AG09319 (cell line): ENCODE measurements around the gene PTTG2.

Experiments used
- DNase-seq: peaks from one replicate; pipeline ENCODE4 v3.0.0-alpha.2; 2010; ENCODE audit warnings: low read depth; ENCODE audit errors: extremely low read depth
- TF ChIP-seq, protein P1 (sequence below): IDR thresholded peaks from 2 replicates; pipeline ENCODE4 v1.5.1; 2011; ENCODE audit warnings: low read depth, mild to moderate bottlenecking, inconsistent platforms, low read length, moderate library complexity

The PTTG2 gene

GRCh38 chr4:37980246-37980645 lies 20.0 kb downstream of the PTTG2 start:
- DNase-seq = no peak
- TF ChIP-seq, protein P1, sequence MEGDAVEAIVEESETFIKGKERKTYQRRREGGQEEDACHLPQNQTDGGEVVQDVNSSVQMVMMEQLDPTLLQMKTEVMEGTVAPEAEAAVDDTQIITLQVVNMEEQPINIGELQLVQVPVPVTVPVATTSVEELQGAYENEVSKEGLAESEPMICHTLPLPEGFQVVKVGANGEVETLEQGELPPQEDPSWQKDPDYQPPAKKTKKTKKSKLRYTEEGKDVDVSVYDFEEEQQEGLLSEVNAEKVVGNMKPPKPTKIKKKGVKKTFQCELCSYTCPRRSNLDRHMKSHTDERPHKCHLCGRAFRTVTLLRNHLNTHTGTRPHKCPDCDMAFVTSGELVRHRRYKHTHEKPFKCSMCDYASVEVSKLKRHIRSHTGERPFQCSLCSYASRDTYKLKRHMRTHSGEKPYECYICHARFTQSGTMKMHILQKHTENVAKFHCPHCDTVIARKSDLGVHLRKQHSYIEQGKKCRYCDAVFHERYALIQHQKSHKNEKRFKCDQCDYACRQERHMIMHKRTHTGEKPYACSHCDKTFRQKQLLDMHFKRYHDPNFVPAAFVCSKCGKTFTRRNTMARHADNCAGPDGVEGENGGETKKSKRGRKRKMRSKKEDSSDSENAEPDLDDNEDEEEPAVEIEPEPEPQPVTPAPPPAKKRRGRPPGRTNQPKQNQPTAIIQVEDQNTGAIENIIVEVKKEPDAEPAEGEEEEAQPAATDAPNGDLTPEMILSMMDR = no peak

- no peak for DNase-seq
Measured at GRCh38 chr4:37981425-37981824, 21.2 kb downstream of the PTTG2 start.

GRCh38 chr4:37981844-37982720 lies 21.9 kb downstream of the PTTG2 start:
- DNase-seq = no peak
- TF ChIP-seq, protein P1 = no peak

More at GRCh38 chr4:37981425-37981824, 21.2 kb downstream of the PTTG2 start:
- TF ChIP-seq, protein P1 = no peak

GRCh38 chr4:37982736-37983135 lies 22.5 kb downstream of the PTTG2 start:
- TF ChIP-seq, protein P1 = no peak
- DNase-seq = no peak

DNA sequence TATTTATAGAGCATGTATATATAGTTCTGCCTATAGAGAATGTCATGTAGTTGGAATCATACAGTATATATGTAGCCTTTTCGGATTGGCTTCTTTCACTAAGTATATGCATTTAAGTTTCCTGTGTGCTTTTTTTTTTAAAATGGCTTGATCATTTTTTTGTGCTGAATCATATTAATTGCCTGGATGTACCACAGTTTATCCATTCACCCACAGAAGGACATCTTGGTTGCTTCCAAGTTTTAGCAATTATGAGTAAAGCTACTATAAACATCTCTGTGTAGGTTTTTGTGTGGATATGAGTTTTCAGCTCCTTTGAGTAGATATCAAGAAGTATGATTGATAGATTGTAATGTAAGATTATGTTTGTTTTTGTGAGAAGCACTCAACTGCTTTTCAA lies 23.8 kb downstream of the PTTG2 start:
- no peak for DNase-seq
- TF ChIP-seq, protein P1 = no peak

- no peak for DNase-seq
- TF ChIP-seq, protein P1 = no peak
Measured at GRCh38 chr4:37985730-37986275, 25.6 kb downstream of the PTTG2 start.

GRCh38 chr4:37988670-37989069 lies 28.5 kb downstream of the PTTG2 start:
- no peak for DNase-seq

More at GRCh38 chr4:37988670-37989069, 28.5 kb downstream of the PTTG2 start:
- TF ChIP-seq, protein P1 = no peak
